GM10248 (cell line): ENCODE measurements around the gene MAST1.

Experiments
- CTCF ChIA-PET: fragments of 300-600 bp; sonication (Branson Sonifier 250); formaldehyde crosslinking; extraction: SDS; loops from one replicate; lab custom pipeline; 2021; ENCODE audit warnings: antibody characterized with exemption; lab: Yijun Ruan, JAX
- POLR2A ChIA-PET: fragments of 350-650 bp; sonication (Branson Sonifier 250); formaldehyde crosslinking; extraction: SDS; loops from one replicate; lab custom pipeline; 2020; ENCODE audit warnings: antibody characterized with exemption; lab: Yijun Ruan, JAX
- DNase-seq: peaks from one replicate; pipeline ENCODE4 v3.0.0; 2012; ENCODE audit errors: extremely low spot score
- CTCF ChIP-seq: IDR thresholded peaks from 2 replicates; pipeline ENCODE4 v1.5.1; 2012; ENCODE audit warnings: mild to moderate bottlenecking, low read depth; ENCODE audit errors: extremely low read depth, missing control alignments, control extremely low read depth

The MAST1 gene

GRCh38 chr19:12890787-12891552 is 52.7 kb downstream of the MAST1 start, which contains the start of gene GCDH:
GCDH (plus strand) TSS chr19:12891160; CDS start chr19:12891305, 145 bp downstream.
- ChIA-PET POLR2A (interaction anchor here (0.5 to 1.4 kb wide), 9 partner anchors 9 to 1494 kb away, joined by 3 to 8 read pairs (median 5); partner anchors contain the start of genes DNASE2 and JUNB), CTCF (interaction anchor here (0.6 to 2.8 kb wide), 14 partner anchors 8 to 170 kb away, joined by 3 to 13 read pairs (median 4); no protein-coding TSS in a partner anchor)
- peak; percentile 97 for DNase-seq
- TF ChIP-seq CTCF: no peak

DNA sequence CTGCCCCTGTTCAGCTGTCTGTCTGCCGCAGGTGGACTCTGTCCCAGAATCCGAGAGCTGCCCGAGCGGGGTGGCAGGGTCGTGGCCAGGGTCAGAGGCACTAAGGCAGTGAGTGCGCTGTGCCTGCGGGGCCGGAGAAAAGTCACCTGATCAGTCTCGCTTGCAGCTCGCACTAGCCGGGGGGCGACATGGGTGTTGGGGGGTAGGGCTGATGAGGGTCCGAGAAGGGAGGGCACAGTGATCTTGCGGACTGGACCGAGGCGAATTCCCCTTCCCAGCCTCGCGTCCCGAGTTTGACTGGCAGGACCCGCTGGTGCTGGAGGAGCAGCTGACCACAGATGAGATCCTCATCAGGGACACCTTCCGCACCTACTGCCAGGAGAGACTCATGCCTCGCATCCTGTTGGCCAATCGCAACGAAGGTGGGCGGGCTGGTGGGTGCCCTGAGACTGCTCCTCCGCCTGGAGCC is 53.3 kb downstream of the MAST1 start:
- ChIA-PET CTCF (interaction anchor here (0.9 to 2.8 kb wide), 10 partner anchors 8 to 170 kb away, joined by 3 to 13 read pairs (median 4); no protein-coding TSS in a partner anchor), POLR2A (interaction anchor here (1.2 to 1.4 kb wide), 4 partner anchors 10 to 100 kb away, joined by 3 to 7 read pairs (median 4); partner anchors contain the start of genes DNASE2 and JUNB)
- TF ChIP-seq CTCF: no peak
- no peak for DNase-seq

DNA sequence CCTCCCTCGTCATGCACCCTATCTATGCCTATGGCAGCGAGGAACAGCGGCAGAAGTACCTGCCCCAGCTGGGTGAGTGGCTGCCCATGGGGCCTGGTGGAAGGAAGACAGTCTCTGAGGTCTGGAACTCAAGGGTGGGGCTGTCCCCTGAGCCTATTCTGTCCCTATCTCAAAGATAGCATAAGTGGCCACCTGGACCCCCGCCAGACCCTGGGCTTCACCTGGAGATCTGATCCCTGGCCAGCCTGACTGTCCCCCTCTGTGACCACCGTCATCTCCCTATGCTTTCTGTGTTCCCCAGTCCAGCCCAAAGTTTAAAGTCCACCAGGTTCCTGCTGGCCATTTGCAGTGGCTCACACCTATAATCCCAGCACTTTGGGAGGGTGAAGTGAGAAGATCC is 55.3 kb downstream of the MAST1 start:
- no peak for DNase-seq
- ChIA-PET CTCF (interaction anchor here (1.2 to 2.9 kb wide), 2 partner anchors 9 to 72 kb away, joined by 4 to 9 read pairs; no protein-coding TSS in a partner anchor), POLR2A (interaction anchor here (0.5 kb wide), 1 partner anchor 14 kb away, joined by 4 read pairs; no protein-coding TSS in a partner anchor)
- TF ChIP-seq CTCF: no peak

DNA sequence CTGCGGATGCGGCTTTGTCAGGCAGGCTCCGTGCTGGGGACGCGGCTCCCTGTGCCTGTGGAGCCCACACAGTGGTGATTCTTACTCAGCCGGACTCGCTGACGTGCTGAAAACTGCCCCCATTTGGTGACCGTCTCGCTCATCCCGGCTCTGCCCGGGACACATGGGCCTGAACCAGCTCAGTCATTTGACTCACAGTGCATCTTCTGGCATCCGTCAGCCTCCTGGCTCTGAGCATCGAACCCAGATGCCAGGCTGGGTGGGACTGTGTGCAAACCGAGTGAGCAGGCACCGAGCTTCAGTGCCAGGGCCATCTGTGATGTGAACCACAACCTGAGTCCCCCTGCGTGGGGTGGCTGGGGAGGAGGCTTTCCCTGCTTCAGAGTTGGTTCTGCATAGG is 58.1 kb downstream of the MAST1 start:
- POLR2A ChIA-PET: interaction anchor here (0.6 kb wide), 1 partner anchor 17 kb away, joined by 5 read pairs; no protein-coding TSS in a partner anchor
- CTCF ChIA-PET: interaction anchor here (6.8 kb wide), 1 partner anchor 12 kb away, joined by 38 read pairs; no protein-coding TSS in a partner anchor
- no peak for DNase-seq
- no peak for TF ChIP-seq CTCF

DNA sequence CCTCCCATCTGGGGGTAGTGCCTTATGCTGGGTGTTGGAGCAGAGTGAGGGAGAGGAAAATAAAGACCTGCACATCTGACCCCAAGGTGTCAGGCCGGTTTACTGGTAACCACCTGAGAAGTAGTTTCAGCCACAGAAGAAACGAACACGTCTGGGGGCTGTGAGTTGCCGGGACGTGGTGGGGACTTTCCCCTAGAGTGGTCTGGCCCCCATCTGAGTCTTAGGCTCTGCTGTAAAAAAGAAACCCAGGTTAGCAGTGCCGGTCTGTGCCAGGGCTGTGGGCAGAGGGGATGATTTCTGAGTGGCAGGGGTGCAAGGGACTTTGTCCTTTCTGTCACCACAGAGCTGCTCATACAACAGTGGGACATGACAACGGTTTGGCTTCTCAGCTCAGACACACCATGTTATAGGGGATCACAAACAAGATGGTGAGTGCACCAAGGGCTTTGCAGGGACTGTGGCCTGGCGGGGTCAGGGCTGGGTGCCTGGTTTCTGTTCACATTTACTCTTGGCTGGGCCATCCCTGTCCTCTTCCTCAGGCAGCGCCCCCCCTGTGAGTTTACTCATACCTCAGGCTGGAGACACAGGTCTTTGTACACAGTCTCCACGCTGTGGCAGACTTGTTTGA is 61.7 kb downstream of the MAST1 start:
- DNase-seq: peak; percentile 82
- POLR2A ChIA-PET: interaction anchor here (1.1 to 1.2 kb wide), 2 partner anchors 9 to 39 kb away, joined by 3 to 5 read pairs; partner anchors contain the start of genes CALR and GCDH
- no peak for TF ChIP-seq CTCF
- CTCF ChIA-PET: interaction anchor here (0.8 to 6.8 kb wide), 13 partner anchors 10 to 205 kb away, joined by 3 to 38 read pairs (median 5); partner anchors contain the start of gene GCDH
